GM21423 (cell line): ENCODE measurements around the gene CELSR1.

Experiments
- ATAC-seq: cut with Tn5 transposase; IDR thresholded peaks from one replicate; pipeline ENCODE4 v1.9.1; 2021; ENCODE audit warnings: mild to moderate bottlenecking, moderate library complexity; ENCODE audit not compliant: unreplicated experiment

Gene CELSR1

GRCh38 chr22:46557736-46558480 lies 20.5 kb upstream of the CELSR1 start:
- ATAC-seq, result no peak

GRCh38 chr22:46556775-46557174 lies 19.4 kb upstream of the CELSR1 start:
- ATAC-seq, result no peak

GRCh38 chr22:46553189-46553588 lies 15.8 kb upstream of the CELSR1 start:
- no peak for ATAC-seq

DNA sequence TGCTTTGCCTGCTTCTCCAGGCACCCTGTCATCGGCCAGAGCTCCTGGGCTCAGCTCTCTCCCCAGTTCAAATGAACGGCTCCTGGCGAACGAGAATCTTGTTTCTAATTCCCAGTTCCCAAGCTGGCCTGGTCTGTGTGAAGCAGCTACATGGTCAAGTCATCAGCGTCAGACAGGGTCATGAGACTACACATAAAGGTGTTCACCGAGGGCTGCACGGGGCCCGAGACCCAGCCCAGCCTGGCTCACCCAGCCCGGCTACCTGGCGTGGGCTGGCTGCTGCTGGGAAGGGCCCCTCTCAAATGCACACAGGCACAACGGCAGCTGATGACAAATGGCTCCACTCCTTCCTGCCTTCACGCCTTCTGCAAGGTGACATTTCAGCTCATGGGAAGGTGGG lies 14.6 kb upstream of the CELSR1 start:
- no peak for ATAC-seq

GRCh38 chr22:46551321-46551720 lies 13.9 kb upstream of the CELSR1 start:
- ATAC-seq, result no peak

DNA sequence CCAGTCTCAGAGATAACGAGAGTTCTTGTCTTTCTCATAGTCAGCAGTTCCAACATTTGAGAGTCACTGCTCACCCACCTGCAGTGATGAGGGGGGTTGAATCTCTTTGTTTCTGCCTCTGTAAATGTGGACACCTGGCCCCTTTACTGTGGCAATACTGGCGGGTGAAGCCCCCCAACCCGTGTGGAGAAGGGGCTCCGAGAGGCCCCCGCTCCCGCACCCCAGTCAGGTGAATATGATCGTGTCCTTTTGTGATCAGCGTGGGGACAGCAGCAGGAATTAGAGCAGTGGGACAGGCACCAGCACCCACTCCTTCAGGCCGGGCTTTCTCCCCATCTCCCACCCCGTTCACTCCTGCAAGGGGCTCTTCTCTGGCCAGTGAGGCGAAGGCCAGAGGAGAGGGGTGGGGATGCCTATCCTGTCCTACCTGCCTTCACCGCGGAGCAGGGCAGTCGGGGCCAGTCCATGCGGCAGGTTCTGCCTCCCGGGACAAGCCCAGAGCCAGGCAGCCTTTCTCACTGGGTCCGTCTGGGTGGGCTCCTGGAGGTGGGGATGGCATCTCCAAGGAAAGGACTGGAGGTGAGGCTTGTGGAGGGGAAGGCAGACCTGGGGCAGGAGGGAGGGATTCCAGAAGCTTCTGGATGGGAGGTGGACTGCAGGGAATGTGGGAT lies 12.7 kb upstream of the CELSR1 start:
- no peak for ATAC-seq

- ATAC-seq, result no peak
Observed at GRCh38 chr22:46549563-46549840, 12.1 kb upstream of the CELSR1 start.

DNA sequence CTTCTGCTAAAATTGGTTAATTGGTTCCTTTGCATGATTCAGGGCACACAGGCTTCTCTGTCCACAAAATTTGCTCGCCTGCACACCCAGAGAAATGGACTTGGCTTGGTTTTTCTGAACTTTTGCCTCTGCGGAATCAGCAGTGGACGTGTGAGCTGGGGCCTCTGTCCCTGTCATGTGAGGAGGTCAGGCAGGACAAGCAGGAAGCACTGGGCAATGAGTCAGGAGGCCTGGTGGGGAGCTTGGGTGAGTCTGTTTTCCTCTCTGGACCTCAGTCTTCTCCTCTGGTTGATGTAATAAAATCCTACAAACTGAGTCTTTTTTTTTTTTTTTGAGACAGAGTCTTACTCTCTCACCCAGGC lies 10.4 kb upstream of the CELSR1 start:
- no peak for ATAC-seq

GRCh38 chr22:46547179-46547882 lies 9.9 kb upstream of the CELSR1 start:
- ATAC-seq, result no peak

DNA sequence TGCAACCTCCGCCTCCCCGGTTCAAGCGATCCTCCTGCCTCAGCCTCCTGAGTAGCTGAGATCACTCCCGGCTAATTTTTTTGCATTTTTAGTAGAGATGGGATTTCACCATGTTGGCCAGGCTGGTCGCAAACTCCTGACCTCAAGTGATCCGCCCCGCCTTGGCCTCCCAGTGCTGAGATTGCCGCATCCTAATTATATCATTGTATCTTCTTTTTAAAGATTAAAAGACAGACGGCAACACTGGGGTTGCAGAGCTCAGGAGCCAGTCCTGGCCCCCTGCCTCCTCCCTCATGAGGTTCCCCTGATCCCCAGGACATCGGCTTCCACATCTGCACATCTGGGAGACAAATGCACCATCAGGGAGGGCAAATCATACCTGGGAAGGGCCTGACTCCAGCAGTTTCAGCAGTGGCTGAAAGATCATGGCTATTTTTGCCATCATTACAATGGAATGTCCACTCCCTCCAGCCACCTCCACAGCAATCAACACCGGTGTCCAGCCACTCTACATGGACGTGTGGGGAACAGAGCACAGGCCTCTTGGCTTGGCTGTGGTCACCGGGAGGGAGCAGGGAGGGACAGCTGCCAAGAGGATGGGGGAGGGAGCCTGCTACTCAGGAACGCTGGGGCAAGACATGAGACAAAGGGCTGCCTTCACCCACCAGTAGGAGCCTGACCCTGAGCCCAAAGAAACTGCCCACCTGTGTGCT lies 9.2 kb upstream of the CELSR1 start:
- ATAC-seq, result no peak

GRCh38 chr22:46545086-46545792 lies 7.8 kb upstream of the CELSR1 start:
- no peak for ATAC-seq

DNA sequence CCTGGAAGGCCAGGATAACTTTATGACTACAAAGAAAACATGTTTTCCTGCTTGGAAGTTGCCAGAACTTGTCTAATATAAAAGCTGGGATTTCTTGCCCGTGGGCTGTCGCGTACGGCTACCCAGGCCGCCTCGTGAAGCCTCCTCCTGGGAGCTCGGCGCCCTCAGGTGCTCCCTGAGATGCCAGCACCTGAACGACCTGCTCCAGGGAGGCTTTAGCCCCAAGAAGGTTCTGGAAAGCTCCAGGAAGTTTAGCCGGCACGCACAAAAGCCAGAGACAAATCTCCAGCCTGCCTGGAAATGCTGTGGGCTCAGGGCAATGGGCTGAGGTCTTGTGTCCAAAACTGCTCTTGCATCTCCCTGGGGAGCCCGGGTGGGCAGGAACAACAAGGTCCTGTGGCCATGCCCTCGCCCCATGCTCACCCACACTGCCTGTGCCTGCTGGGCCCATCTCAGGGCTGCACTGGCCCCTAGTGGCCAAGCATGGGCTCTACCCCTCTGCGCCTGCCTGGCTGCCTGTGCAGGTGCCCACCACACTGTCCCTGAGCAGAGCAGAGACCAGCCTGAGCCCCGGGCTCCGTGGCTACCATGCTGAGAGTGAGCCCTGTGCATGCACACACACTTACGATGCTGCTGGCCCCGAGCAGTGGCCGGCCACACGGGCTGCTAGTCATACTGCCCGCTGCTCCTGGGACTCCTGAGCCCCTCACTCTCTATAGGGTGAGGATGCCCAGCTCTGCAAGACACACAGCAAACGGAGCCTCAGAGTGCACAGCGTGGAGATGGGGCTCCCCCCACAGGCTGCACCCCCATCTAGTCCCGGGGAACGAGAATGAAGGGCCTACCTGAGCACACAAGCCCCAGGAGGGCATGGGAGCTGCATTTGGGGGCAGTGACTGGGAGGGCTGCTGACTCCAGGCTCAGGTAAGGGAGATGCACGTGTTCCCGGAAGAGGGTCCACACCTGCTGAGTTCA lies 4.9 kb upstream of the CELSR1 start:
- ATAC-seq, result peak; percentile 59

- ATAC-seq, result no peak
Observed at GRCh38 chr22:46541536-46541935, 4.1 kb upstream of the CELSR1 start.

- no peak for ATAC-seq
Observed at GRCh38 chr22:46540874-46541273, 3.5 kb upstream of the CELSR1 start.

GRCh38 chr22:46539169-46539568 lies 1.7 kb upstream of the CELSR1 start:
- no peak for ATAC-seq

DNA sequence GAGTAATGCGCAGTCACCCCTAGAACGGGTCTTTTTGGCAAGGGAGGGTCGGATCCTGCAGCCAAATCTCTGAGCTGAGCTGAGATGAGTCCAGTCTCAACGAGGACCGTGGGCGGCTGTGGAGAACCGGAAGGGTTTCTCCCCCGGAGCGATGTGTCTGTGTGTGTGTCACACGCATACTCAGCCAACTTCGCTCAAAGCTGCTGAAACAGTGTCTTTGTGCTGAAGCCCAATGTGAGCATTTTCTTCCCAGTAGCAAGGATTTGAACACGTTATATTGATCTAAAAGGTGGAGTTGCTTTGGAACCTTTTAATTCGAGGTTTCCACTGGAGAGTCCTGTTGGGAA lies 1.4 kb upstream of the CELSR1 start:
- ATAC-seq, result no peak

GRCh38 chr22:46537946-46538813 lies 760 bp upstream of the CELSR1 start:
- ATAC-seq, result no peak

GRCh38 chr22:46536537-46537224 lies 739 bp downstream of the CELSR1 start:
- no peak for ATAC-seq
